Keratinocyte (primary cell): Measurements from ENCODE around the gene ACO2. TPM values are rescaled to one million over a fixed set of nuclear protein-coding genes. Genes with fewer than 3 reads are reported as not detected.

Experiments
- DNase-seq: peaks from one replicate; pipeline ENCODE4 v3.0.0-alpha.2; 2011; ENCODE audit warnings: low read depth, missing footprints, low spot score
- FAIRE-seq: peaks from 2 replicates; lab custom pipeline; 2011; peaks lifted over from hg19 to GRCh38; lab: Jason Lieb, UNC
- H2AFZ ChIP-seq: 2 replicates; pipeline ENCODE4 v1.6.0; 2012; ENCODE audit warnings: low read length, control low read depth, inconsistent platforms; ENCODE audit not compliant: control insufficient read depth
- H3K27ac ChIP-seq: 2 replicates; pipeline ENCODE4 v1.5.1; 2011; ENCODE audit warnings: low read length; ENCODE audit not compliant: control insufficient read depth, insufficient read depth
- H3K27me3 ChIP-seq: 3 replicates; pipeline ENCODE4 v1.6.0; 2011; ENCODE audit warnings: low read length; ENCODE audit not compliant: control insufficient read depth, insufficient read depth; ENCODE audit errors: extremely low read depth
- H3K36me3 ChIP-seq, 2 experiments: 2 replicates in 1 of 2; 3 replicates in 1 of 2; pipeline ENCODE4 v1.5.1; 2011; ENCODE audit warnings: low read length in 2 of 2, mild to moderate bottlenecking in 1 of 2; ENCODE audit not compliant: control insufficient read depth in 2 of 2, insufficient read depth in 2 of 2; ENCODE audit errors: extremely low read depth in 1 of 2
- H3K4me1 ChIP-seq: 3 replicates; pipeline ENCODE4 v1.5.1; 2011; ENCODE audit warnings: low read length; ENCODE audit not compliant: control insufficient read depth, insufficient read depth; ENCODE audit errors: extremely low read depth
- H3K4me2 ChIP-seq: 3 replicates; pipeline ENCODE4 v1.6.0; 2011; ENCODE audit warnings: low read depth, low read length; ENCODE audit not compliant: control insufficient read depth, insufficient read depth; ENCODE audit errors: extremely low read depth
- H3K4me3 ChIP-seq, 3 experiments: fragments of 200-600 bp in 1 of 3; sonication (generic) in 1 of 3; 2 replicates in 2 of 3; 3 replicates in 1 of 3; pipeline ENCODE4 v1.5.1; 2011 to 2016; ENCODE audit warnings: low read length in 3 of 3, mild to moderate bottlenecking in 3 of 3, control low read depth in 2 of 3, inconsistent platforms in 1 of 3, low read depth in 1 of 3, mixed read lengths in 1 of 3, mixed run types in 1 of 3, moderate library complexity in 1 of 3; ENCODE audit not compliant: control insufficient read depth in 2 of 3, insufficient read depth in 2 of 3; ENCODE audit errors: extremely low read depth in 1 of 3
- H3K79me2 ChIP-seq: 2 replicates; pipeline ENCODE4 v1.6.0; 2012; ENCODE audit warnings: low read length; ENCODE audit not compliant: control insufficient read depth, insufficient read depth
- H3K9ac ChIP-seq: 3 replicates; pipeline ENCODE4 v1.6.0; 2011; ENCODE audit warnings: low read length; ENCODE audit not compliant: control insufficient read depth, insufficient read depth; ENCODE audit errors: extremely low read depth
- H3K9me1 ChIP-seq: 3 replicates; pipeline ENCODE4 v1.6.0; 2011; ENCODE audit warnings: low read length; ENCODE audit not compliant: control insufficient read depth, insufficient read depth; ENCODE audit errors: extremely low read depth
- H3K9me3 ChIP-seq: 2 replicates; pipeline ENCODE4 v1.5.1; 2012; ENCODE audit warnings: low read depth, low read length; ENCODE audit not compliant: control insufficient read depth
- H4K20me1 ChIP-seq: 3 replicates; pipeline ENCODE4 v1.6.0; 2011; ENCODE audit warnings: low read length; ENCODE audit not compliant: control insufficient read depth, insufficient read depth; ENCODE audit errors: extremely low read depth
- EZH2 ChIP-seq: IDR thresholded peaks from one replicate; pipeline ENCODE4 v1.6.1; 2012; ENCODE audit warnings: inconsistent platforms, mild to moderate bottlenecking, low read length, moderate library complexity
- dilution Hi-C: fragments of 300-500 bp; cut with MboI; formaldehyde crosslinking; loops from one replicate; pipeline ENCODE4 v1.7.0; 2020; ENCODE audit warnings: low sequenced_read_pairs; ENCODE audit not compliant: extremely low pct_ligation_motif_present
- polyA plus RNA-seq, 5 experiments: library from polyadenylated mRNA; depleted of rRNA in 3 of 5; stranded (reverse) in 3 of 5; stranded (forward) in 1 of 5; unstranded in 1 of 5; fragments of >200 nt; gene quantifications; 1 replicate in 1 of 5; 2 replicates in 3 of 5; 3 replicates in 1 of 5; pipeline versions ENCODE4 v1.2.1 to v1.2.3, GENCODE V29; 2011 to 2012; ENCODE audit warnings: missing spikeins in 2 of 5, low read depth in 1 of 5, low replicate concordance in 1 of 5
- TF ChIP-seq, protein P1 (sequence below), 3 experiments: IDR thresholded peaks in 1 of 3; conservative IDR thresholded peaks in 1 of 3; optimal IDR thresholded peaks in 1 of 3; 2 replicates in 2 of 3; 3 replicates in 1 of 3; pipeline versions ENCODE3 to v1.5.1; 2011; ENCODE audit warnings: low read length in 3 of 3, mild to moderate bottlenecking in 3 of 3, moderate library complexity in 2 of 3, control low read depth in 1 of 3, inconsistent platforms in 1 of 3; ENCODE audit not compliant: insufficient read depth in 2 of 3; ENCODE audit errors: extremely low read depth in 1 of 3

Gene ACO2
- polyA plus RNA-seq, 1 donor (not counting 4 experiments of a cell fraction or from before 2014, with no cell fraction given) = 37.2 TPM

DNA sequence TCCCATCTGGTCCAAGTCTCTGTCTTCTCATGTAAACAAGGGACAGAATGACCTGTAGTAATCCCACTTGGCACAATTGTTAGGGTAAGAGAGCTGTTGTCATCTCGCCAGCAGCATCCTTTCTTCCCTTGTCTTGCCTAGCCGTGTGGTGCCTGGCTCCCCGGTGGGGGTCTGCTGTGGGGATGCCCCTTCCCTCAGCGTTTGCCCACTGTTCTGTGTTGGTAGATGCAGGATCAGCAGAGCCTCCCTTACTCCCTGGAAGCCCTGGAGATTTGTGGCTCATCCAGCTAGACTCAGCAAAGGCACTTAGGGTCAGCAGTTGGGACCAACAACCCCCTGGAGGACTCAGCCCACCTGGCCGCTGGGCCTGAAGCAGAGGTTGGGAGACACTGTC, 13.0 kb downstream of the ACO2 start:
- H3K36me3 ChIP-seq = peaks cover 1 to 11% of the 10 kb centered on the region in 2 experiments
- H3K27ac ChIP-seq = no peak overlapping the region
- FAIRE-seq (no peak), DNase-seq (no peak)
- TF ChIP-seq, protein P1, sequence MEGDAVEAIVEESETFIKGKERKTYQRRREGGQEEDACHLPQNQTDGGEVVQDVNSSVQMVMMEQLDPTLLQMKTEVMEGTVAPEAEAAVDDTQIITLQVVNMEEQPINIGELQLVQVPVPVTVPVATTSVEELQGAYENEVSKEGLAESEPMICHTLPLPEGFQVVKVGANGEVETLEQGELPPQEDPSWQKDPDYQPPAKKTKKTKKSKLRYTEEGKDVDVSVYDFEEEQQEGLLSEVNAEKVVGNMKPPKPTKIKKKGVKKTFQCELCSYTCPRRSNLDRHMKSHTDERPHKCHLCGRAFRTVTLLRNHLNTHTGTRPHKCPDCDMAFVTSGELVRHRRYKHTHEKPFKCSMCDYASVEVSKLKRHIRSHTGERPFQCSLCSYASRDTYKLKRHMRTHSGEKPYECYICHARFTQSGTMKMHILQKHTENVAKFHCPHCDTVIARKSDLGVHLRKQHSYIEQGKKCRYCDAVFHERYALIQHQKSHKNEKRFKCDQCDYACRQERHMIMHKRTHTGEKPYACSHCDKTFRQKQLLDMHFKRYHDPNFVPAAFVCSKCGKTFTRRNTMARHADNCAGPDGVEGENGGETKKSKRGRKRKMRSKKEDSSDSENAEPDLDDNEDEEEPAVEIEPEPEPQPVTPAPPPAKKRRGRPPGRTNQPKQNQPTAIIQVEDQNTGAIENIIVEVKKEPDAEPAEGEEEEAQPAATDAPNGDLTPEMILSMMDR (optimal IDR thresholded peaks at IDR 0.05 in 1 of 3, IDR thresholded peaks at IDR 0.05 in 1 of 3, conservative IDR thresholded peaks at IDR 0.05 in 1 of 3; ENCODE audit: extremely low read depth in 1 of 3, insufficient read depth in 2 of 3, low read length in 3 of 3) = no peak
- no peak for TF ChIP-seq EZH2
- H3K9me3 ChIP-seq = no peaks in the 10 kb centered on the region
- no peak overlapping the region for H2AFZ ChIP-seq
- no peak overlapping the region for H3K4me3 ChIP-seq
- no peak overlapping the region for H3K4me2 ChIP-seq
- H3K79me2 ChIP-seq = peaks cover 78% of the 10 kb centered on the region
- no peaks in the 10 kb centered on the region for H3K27me3 ChIP-seq
- H3K9me1 ChIP-seq = no peaks in the 10 kb centered on the region
- no peak overlapping the region for H3K9ac ChIP-seq
- dilution Hi-C loops = no loop called here
- peaks cover 7% of the 10 kb centered on the region for H4K20me1 ChIP-seq
- H3K4me1 ChIP-seq = peaks cover 7% of the 10 kb centered on the region

DNA sequence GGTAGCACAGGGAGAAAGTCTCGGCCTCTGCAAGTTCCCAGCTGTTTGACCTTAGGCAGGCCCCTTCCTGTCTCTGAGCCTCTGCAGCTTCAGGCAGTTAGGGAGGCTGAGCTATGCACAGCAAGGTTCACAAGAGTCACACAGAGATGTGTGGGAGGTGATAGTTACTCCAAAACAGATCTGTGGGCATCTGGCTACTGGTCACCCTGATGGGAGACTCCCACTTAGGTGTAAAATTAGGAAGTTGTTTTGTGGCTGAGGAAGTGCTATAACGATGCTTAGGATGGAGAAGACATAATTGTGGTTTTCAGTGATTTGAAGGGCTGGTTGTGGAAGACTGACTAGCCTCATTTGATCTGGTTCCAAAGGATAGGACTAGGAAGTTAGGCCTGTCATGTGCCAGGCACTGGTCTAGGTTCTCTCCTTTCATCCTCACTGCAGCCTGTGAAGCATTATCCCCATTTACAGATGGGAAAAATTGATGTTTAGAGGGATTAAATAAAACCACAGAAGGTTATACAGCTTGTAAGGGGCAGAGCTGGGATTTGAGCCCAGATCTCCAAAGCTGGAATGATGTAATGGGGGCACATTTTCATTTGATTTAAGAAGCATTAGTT, 13.5 kb downstream of the ACO2 start:
- no peak for TF ChIP-seq EZH2
- TF ChIP-seq, protein P1 (optimal IDR thresholded peaks at IDR 0.05 in 1 of 3, IDR thresholded peaks at IDR 0.05 in 1 of 3, conservative IDR thresholded peaks at IDR 0.05 in 1 of 3; ENCODE audit: extremely low read depth in 1 of 3, insufficient read depth in 2 of 3, low read length in 3 of 3) = no peak
- Histone ChIP-seq H3K27me3 (no peaks in the 10 kb centered on the region), H3K9me1 (peaks cover 2% of the 10 kb centered on the region), H2AFZ (no peak overlapping the region), H4K20me1 (peaks cover 7% of the 10 kb centered on the region), H3K27ac (no peak overlapping the region), H3K4me2 (no peak overlapping the region), H3K4me1 (peaks cover 7% of the 10 kb centered on the region), H3K36me3 (peaks cover 1 to 14% of the 10 kb centered on the region in 2 experiments), H3K9ac (no peak overlapping the region), H3K79me2 (peaks cover 81% of the 10 kb centered on the region), H3K9me3 (no peaks in the 10 kb centered on the region), H3K4me3 (no peak overlapping the region)
- dilution Hi-C loops = no loop called here
- DNase-seq (no peak), FAIRE-seq (peak; percentile 32)
